HG02852 (cell line): ENCODE data around the gene GRK3.
A peak's percentile ranks its signal among the peaks of the same experiment; 100 is the strongest.

Experiments used
- ATAC-seq: cut with Tn5 transposase; IDR thresholded peaks from one replicate; pipeline ENCODE4 v1.9.1; 2021; ENCODE audit warnings: mild to moderate bottlenecking, moderate library complexity; ENCODE audit not compliant: unreplicated experiment

GRK3 gene

DNA sequence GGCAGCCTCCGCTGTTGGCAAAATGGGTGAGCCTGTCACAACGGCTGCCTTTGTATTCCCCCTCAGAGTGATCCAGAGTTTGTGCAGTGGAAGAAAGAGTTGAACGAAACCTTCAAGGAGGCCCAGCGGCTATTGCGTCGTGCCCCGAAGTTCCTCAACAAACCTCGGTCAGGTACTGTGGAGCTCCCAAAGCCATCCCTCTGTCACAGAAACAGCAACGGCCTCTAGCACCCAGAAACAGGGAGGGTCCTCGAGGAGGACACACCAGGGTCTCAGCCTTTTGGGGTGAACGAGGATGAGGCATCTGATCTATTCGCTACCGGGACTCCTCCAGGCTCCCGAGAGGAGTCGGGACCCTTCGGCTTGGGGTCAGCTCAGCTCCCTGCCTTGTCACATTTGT, 157.7 kb downstream of the GRK3 start:
- ATAC-seq, result no peak

DNA sequence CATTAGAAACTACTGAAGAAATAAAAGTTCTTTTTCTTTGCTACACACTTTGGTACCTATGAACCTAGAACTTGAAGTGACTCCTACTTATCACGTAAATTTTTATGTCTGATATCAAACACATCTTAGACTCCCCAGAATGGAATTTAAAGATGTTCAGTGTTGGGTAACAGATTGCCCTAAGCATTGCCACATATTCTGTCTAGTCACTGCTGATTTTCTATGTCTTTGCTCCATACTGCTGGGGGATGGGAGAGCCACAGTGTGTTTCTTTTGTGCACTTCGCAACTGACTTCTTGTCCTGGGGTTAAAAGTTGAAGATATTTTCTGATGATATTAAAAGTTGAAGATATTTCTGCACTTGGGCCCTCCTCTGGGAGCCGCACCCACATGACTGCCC, 158.2 kb downstream of the GRK3 start:
- no peak for ATAC-seq

- ATAC-seq, result no peak
Measured at GRCh38 chr22:25726241-25726640, 161.8 kb downstream of the GRK3 start.

- no peak for ATAC-seq
Measured at GRCh38 chr22:25728071-25728470, 163.6 kb downstream of the GRK3 start.

- ATAC-seq, result no peak
Measured at GRCh38 chr22:25729016-25729995, 164.8 kb downstream of the GRK3 start.

DNA sequence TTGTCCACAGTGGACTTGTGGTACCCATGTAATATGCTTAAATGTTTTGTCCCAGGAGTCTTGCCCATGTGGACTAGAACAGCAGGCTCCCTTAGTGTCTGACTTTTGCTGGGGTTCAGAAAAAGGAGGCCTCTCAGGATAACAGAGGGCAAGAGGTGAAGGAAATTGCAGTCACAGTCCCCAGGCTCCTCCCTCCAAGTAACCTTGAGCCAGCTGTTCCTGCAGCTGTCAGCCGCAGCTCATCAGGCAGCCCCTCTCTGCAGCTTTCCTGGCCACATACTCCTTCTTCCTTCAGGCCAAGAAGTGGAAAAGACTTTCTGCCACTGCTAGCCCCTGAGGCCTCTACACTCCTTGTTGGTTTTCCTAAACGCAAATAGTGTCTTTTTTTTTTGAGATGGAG, 171.2 kb downstream of the GRK3 start:
- ATAC-seq, result no peak

DNA sequence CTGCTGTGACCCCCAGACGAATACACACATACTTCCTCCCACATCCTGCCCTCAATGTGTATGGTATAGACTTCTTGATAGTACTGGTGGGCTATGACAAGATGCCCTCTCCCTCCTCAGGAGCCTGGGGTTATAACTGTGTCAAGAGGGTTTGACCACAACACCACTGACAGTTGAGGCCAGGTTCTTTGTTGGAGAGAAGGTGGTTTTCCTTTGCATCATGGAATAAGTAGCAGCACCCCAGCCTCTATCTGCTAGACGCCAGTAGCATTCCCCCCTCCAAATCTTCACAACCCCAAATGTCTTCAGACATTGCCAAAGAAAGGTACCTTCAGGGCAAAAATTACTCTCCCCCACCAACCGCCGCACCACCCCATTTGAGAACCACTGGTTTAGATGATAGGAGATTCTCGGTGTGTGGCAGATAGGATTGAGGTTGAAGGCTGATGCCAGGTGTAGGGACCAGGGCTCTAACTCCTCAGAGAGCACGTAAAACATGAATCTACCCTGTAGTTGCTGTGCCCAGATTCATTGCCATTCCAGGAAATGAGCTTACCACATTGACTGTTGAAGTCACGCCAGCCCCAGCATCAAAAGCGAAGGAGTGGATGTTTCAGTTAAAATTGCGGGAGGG, 172.0 kb downstream of the GRK3 start:
- ATAC-seq, result no peak

DNA sequence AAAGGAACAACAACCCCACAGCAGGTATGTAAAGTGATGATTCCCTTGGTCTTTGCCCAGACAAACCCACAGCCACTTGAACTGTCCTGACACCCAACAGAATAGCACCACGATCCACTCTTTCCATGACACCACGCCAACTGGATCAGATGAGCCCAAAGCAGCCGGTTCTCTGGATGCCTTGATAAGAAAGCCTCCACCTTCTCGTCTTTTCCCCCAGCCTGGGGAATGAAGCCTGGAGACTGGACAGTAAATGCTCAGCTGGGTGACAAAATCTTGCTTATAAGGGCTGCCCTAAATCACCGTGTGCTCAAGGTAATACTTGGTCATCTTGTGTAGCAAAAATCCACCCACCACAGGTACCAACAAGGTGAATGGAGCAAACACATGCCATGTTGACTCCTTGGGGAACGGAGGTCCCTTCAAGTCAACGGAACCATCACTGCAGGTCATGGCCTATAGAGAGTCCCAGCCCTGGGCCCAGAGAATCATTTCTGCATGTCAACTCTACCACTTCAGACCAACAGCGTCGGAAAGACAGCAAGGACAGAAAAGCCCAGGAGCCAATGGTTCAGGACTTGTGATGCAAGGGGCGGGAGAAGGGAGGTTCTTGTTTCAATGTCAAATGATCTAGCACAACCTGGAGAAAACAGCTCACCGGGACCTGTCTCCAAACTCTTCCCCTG, 175.3 kb downstream of the GRK3 start:
- no peak for ATAC-seq

GRCh38 chr22:25741692-25742626, 177.5 kb downstream of the GRK3 start, which contains the start of gene MYO18B:
MYO18B (plus strand) TSS chr22:25742188; CDS start chr22:25761093, 18,905 bp downstream.
- no peak for ATAC-seq

- no peak for ATAC-seq
Measured at GRCh38 chr22:25742918-25743708, 178.6 kb downstream of the GRK3 start.

GRCh38 chr22:25744694-25745093, 180.2 kb downstream of the GRK3 start:
- ATAC-seq, result no peak

DNA sequence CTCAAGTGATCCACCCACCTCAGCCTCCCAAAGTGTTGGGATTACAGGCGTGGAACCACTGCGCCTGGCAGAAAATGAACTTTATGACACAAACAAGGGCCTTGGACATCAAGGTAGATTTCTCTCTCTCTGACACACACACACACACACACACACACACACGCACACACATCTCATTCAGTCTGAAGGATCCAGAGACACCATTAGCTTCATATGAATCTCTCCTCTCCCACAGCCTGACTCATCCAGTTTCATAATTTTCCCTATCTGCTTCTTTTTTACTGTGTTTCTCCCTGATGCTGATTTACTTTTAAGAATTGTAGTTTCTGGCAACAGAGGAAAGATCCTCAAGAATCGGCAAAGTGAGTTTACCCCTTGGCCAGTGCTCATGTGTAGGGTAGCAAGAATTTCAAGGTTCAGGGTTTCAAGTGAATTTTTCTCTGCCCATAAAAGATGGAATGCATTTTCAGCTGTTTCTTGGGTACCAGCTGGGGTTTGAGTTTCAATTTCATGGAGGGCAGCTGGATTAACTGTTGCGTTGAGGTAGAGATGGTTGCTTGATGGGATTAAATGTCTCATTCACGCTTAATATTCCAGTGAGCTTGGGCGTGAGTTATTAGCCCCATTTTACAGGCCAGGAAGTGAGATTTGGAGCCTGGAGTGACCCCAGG, 181.0 kb downstream of the GRK3 start:
- no peak for ATAC-seq

GRCh38 chr22:25746012-25746373, 181.5 kb downstream of the GRK3 start:
- ATAC-seq, result no peak

DNA sequence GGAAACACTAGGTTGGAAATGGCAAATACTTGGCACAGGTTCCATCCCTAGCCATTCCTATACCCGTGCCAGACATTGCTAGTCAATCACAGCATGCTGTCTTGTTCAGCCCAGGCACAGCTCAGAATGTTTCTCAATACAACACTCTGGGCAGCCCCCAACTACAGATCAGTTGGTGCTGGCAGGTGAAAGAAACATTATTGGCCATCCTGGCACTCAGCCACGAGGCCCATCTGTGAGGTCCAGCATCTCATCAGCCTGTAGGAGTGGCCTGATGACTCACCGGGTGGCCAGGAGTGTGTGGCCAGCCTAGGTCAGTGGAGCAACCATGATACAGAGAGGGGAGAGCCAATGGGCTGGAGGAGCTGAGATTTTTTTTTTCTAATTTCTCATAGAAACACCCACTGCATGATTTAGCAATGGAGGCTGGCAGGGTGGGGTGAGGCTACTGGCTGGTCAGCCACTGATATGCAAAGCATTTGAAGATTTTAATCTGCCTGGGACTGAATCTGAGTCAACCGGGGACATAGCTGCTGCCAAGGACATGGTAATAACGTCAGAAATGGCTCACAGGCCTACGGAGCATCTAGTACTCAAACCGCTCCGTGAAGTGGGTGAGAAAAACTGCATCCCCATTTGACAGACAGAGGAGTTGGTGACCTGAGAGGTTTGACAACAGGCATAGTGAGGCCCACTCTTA, 182.9 kb downstream of the GRK3 start:
- ATAC-seq, result no peak

GRCh38 chr22:25748140-25748539, 183.7 kb downstream of the GRK3 start:
- ATAC-seq, result no peak

- no peak for ATAC-seq
Measured at GRCh38 chr22:25748704-25749103, 184.2 kb downstream of the GRK3 start.

DNA sequence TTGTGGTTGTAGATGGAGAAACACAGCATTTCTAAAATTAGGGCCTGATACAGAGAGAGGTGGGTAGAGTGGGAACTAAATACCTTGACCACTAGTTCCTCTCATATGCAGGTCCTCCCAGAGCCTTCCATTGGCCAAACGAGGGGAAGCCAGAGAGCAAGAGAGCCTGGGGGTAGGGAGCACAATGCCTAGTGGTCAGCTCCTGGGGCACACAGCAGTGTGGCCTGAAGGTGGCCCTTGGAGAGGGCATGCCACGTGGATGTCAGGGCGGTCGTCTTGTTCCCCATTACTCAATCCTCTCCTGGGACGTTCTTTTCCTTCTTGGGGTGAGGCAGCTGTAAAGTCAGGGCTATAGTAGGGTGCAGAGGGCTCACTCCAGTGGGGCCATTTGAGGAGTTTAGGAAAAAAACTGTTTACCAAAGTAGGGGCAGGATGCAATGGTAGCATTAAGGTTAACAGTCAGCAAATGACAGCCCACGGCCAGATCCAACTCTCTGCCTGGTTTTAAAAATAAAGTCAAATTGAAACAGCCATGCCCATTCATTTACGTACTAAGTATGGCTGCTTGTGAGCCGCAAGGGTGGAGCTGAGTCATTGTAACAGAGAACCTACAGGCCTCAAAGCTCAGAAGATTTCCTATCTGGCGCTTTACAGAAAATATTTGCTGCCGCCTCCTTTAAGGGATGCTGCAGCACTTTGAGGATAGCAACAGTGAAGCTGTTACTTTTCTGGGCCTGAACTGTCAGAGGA, 185.1 kb downstream of the GRK3 start:
- ATAC-seq, result peak; percentile 79
